ENCODE data around the gene POLR2F. TPM values are rescaled to one million over a fixed set of nuclear protein-coding genes. Genes with fewer than 3 reads are reported as not detected.

POLR2F gene
- total RNA-seq, 1 experiment from 2014 or later = 116 TPM

- DNase-seq = no peak
- BruUV-seq (replicated peaks) = no TSS peak
- H3K9me3 ChIP-seq = no peaks in the 10 kb centered on the region
- no peak for TF ChIP-seq CTCF (IDR thresholded peaks at IDR 0.05; ENCODE audit: insufficient read depth in 1 of 2, low read depth in 1 of 2, low read length in 1 of 2, severe bottlenecking in 1 of 2, unreplicated experiment in 1 of 2)
- Mint-ChIP-seq H3K4me3 (ENCODE audit: unreplicated experiment) (no peak overlapping the region), H3K36me3 (ENCODE audit: insufficient read depth, unreplicated experiment) (no peaks in the 10 kb centered on the region), H3K27me3 (ENCODE audit: insufficient read depth, unreplicated experiment) (no peaks in the 10 kb centered on the region), H3K27ac (ENCODE audit: unreplicated experiment) (no peak overlapping the region), H3K4me1 (ENCODE audit: low read depth, unreplicated experiment) (no peaks in the 10 kb centered on the region), H3K9me3 (ENCODE audit: unreplicated experiment) (no peaks in the 10 kb centered on the region)
- H3K4me3 ChIP-seq (ENCODE audit: low read depth, low read length) = no peak overlapping the region
- POLR2A ChIA-PET = interaction anchor here (0.6 kb wide), 2 partner anchors 10 to 139 kb away, joined by 3 read pairs; no protein-coding TSS in a partner anchor
- H3K4me1 ChIP-seq = no peaks in the 10 kb centered on the region
- H3K27me3 ChIP-seq (replicated peaks; ENCODE audit: control insufficient read depth, insufficient read depth, low read length) = no peaks in the 10 kb centered on the region
- intact Hi-C loops (cut with micrococcal nuclease; ENCODE audit: unreplicated experiment) = no loop called here
- no peaks in the 10 kb centered on the region for H3K36me3 ChIP-seq (ENCODE audit: control insufficient read depth, insufficient read depth, low read length)
- CTCF ChIA-PET = no interaction called here
Observed at GRCh38 chr22:37995460-37995859, 42.0 kb downstream of the POLR2F start.

DNA sequence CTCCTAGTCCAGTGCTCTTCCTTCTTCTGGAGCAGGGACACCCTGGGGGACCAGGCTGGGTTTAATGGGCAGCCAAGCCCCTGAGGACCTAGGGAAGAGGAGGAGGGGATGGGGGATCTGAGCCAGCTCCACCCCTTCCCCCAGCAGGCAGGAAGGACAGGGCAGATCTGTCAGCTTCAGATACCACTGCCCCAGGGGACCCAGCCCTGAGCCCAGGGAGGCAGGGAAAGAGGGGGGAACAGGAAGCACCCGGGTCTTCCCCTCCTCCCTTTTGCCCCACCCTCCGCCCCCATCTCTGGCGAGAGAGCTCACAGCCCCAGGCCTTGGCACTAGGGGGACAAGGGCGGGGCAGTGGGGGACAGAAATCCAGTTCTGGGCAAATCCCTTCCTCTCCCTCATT, 42.6 kb downstream of the POLR2F start:
- intact Hi-C loops (cut with micrococcal nuclease; ENCODE audit: unreplicated experiment) = no loop called here
- H3K9me3 Mint-ChIP-seq (ENCODE audit: unreplicated experiment) = no peaks in the 10 kb centered on the region
- no peak for TF ChIP-seq CTCF (IDR thresholded peaks at IDR 0.05; ENCODE audit: insufficient read depth in 1 of 2, low read depth in 1 of 2, low read length in 1 of 2, severe bottlenecking in 1 of 2, unreplicated experiment in 1 of 2)
- Histone ChIP-seq H3K9me3 (no peaks in the 10 kb centered on the region), H3K4me1 (no peaks in the 10 kb centered on the region), H3K4me3 (ENCODE audit: low read depth, low read length) (no peak overlapping the region), H3K36me3 (ENCODE audit: control insufficient read depth, insufficient read depth, low read length) (no peaks in the 10 kb centered on the region), H3K27me3 (replicated peaks; ENCODE audit: control insufficient read depth, insufficient read depth, low read length) (no peaks in the 10 kb centered on the region)
- no peak overlapping the region for H3K4me3 Mint-ChIP-seq (ENCODE audit: unreplicated experiment)
- no peaks in the 10 kb centered on the region for H3K36me3 Mint-ChIP-seq (ENCODE audit: insufficient read depth, unreplicated experiment)
- H3K4me1 Mint-ChIP-seq (ENCODE audit: low read depth, unreplicated experiment) = no peaks in the 10 kb centered on the region
- CTCF ChIA-PET = no interaction called here
- no peak overlapping the region for H3K27ac Mint-ChIP-seq (ENCODE audit: unreplicated experiment)
- DNase-seq = no peak
- no peaks in the 10 kb centered on the region for H3K27me3 Mint-ChIP-seq (ENCODE audit: insufficient read depth, unreplicated experiment)
- BruUV-seq (replicated peaks) = no TSS peak
- POLR2A ChIA-PET = interaction anchor here (0.6 kb wide), 1 partner anchor 9 kb away, joined by 3 read pairs; no protein-coding TSS in a partner anchor

DNA sequence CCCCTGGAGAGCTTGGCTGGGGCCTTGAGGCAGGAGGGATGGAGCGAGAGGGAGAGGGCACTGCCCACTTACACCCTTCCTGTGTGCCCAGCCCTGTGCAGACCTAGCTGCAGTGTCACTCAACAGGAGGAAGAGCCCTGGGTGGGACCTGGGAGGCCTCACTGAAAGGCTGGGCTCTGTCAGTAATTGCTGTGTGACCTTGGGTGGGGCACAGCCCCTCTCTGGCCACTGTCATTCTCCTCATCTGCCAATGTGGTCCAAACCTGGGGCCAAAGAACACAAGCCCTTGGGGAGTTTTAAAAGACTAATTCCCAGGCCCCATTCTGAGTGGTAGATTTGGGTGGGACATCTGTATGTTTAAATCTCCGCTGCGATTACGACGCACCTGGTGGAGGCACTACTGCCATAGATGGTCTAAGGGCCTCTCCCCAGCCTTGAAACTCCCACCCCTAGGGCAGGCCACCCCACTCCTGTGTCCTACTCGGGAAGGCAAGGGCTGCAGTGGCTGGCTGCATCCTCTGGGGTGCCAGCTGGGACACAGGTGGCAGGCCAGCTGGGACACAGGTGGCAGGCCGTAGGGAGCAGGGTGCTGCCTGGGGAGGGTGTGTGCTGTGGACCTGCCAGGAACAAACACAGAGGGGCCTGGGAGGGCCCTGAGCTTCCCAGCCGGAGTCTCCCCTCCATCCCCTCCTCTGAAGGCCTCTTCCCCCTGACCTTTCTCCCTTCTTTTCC, 43.2 kb downstream of the POLR2F start:
- Mint-ChIP-seq H3K9me3 (ENCODE audit: unreplicated experiment) (no peaks in the 10 kb centered on the region), H3K27ac (ENCODE audit: unreplicated experiment) (no peak overlapping the region), H3K36me3 (ENCODE audit: insufficient read depth, unreplicated experiment) (no peaks in the 10 kb centered on the region), H3K4me1 (ENCODE audit: low read depth, unreplicated experiment) (no peaks in the 10 kb centered on the region), H3K27me3 (ENCODE audit: insufficient read depth, unreplicated experiment) (no peaks in the 10 kb centered on the region), H3K4me3 (ENCODE audit: unreplicated experiment) (no peak overlapping the region)
- no peak for TF ChIP-seq CTCF (IDR thresholded peaks at IDR 0.05; ENCODE audit: insufficient read depth in 1 of 2, low read depth in 1 of 2, low read length in 1 of 2, severe bottlenecking in 1 of 2, unreplicated experiment in 1 of 2)
- no peaks in the 10 kb centered on the region for H3K27me3 ChIP-seq (replicated peaks; ENCODE audit: control insufficient read depth, insufficient read depth, low read length)
- no TSS peak for BruUV-seq (replicated peaks)
- no peaks in the 10 kb centered on the region for H3K9me3 ChIP-seq
- POLR2A ChIA-PET = no interaction called here
- CTCF ChIA-PET = no interaction called here
- H3K4me3 ChIP-seq (ENCODE audit: low read depth, low read length) = no peak overlapping the region
- H3K36me3 ChIP-seq (ENCODE audit: control insufficient read depth, insufficient read depth, low read length) = no peaks in the 10 kb centered on the region
- DNase-seq = no peak
- no peaks in the 10 kb centered on the region for H3K4me1 ChIP-seq
- intact Hi-C loops (cut with micrococcal nuclease; ENCODE audit: unreplicated experiment) = no loop called here

Measured in Caco-2 (cell line).